ENCODE results near the gene MFF.
"Not testable (repeated sequence)": the region's sequence is repeated elsewhere in the genome, so short reads cannot be mapped to it uniquely, and the experiment has no call there.

Gene MFF

GRCh38 chr2:227377467-227378351 is 52.7 kb downstream of the MFF start:
- no peak for DNase-seq (ENCODE audit: low read depth)

- no peak for DNase-seq (ENCODE audit: low read depth)
Observed at GRCh38 chr2:227378371-227378782, 53.3 kb downstream of the MFF start.

- DNase-seq (ENCODE audit: low read depth): no peak
Observed at GRCh38 chr2:227379095-227379494, 54.0 kb downstream of the MFF start, which contains the start of gene TM4SF20. TSS of gene TM4SF20 (minus strand) at chr2:227379306. CDS start at chr2:227379268, 38 bp downstream.

- DNase-seq (ENCODE audit: low read depth): not testable (repeated sequence)
Observed at GRCh38 chr2:227382241-227382835, 57.3 kb downstream of the MFF start.

GRCh38 chr2:227383686-227384085 is 58.6 kb downstream of the MFF start:
- DNase-seq (ENCODE audit: low read depth): no peak

GRCh38 chr2:227386630-227387029 is 61.6 kb downstream of the MFF start:
- no peak for DNase-seq (ENCODE audit: low read depth)

- not testable (repeated sequence) for DNase-seq (ENCODE audit: low read depth)
Observed at GRCh38 chr2:227387583-227387982, 62.5 kb downstream of the MFF start, which contains the start of gene SCYGR1. TSS of gene SCYGR1 (minus strand) at chr2:227387949. CDS start at chr2:227387949, 0 bp downstream.

- no peak for DNase-seq (ENCODE audit: low read depth)
Observed at GRCh38 chr2:227388537-227389011, 63.5 kb downstream of the MFF start.

- DNase-seq (ENCODE audit: low read depth): no peak
Observed at GRCh38 chr2:227389231-227389630, 64.2 kb downstream of the MFF start.

GRCh38 chr2:227389661-227390060 is 64.6 kb downstream of the MFF start:
- no peak for DNase-seq (ENCODE audit: low read depth)

- no peak for DNase-seq (ENCODE audit: low read depth)
Observed at GRCh38 chr2:227390468-227391256, 65.6 kb downstream of the MFF start.

- DNase-seq (ENCODE audit: low read depth): no peak
Observed at GRCh38 chr2:227394401-227394800, 69.3 kb downstream of the MFF start.

- no peak for DNase-seq (ENCODE audit: low read depth)
Observed at GRCh38 chr2:227395556-227395955, 70.5 kb downstream of the MFF start.

- DNase-seq (ENCODE audit: low read depth): no peak
Observed at GRCh38 chr2:227397562-227397961, 72.5 kb downstream of the MFF start.

GRCh38 chr2:227398684-227399670 is 73.9 kb downstream of the MFF start:
- no peak for DNase-seq (ENCODE audit: low read depth)

- no peak for DNase-seq (ENCODE audit: low read depth)
Observed at GRCh38 chr2:227401550-227401949, 76.5 kb downstream of the MFF start.

GRCh38 chr2:227402321-227402720 is 77.3 kb downstream of the MFF start:
- DNase-seq (ENCODE audit: low read depth): no peak

- no peak for DNase-seq (ENCODE audit: low read depth)
Observed at GRCh38 chr2:227402959-227403358, 77.9 kb downstream of the MFF start.

- DNase-seq (ENCODE audit: low read depth): no peak
Observed at GRCh38 chr2:227404585-227405271, 79.7 kb downstream of the MFF start.
